SK-N-MC (cell line): ENCODE data around the gene DUSP16.

ENCODE experiments used
- DNase-seq: peaks from one replicate; pipeline ENCODE4 v3.0.0-alpha.2; 2011; ENCODE audit warnings: low read depth, low spot score
- H3K27ac ChIP-seq: fragments of 200-600 bp; sonication (generic); 2 replicates; pipeline ENCODE4 v1.5.1; 2016; ENCODE audit warnings: mixed run types
- H3K36me3 ChIP-seq: fragments of 200-600 bp; sonication (generic); 2 replicates; pipeline ENCODE4 v1.6.1; 2017; ENCODE audit warnings: antibody characterized with exemption, low read length, mixed read lengths; ENCODE audit not compliant: insufficient read depth
- H3K4me3 ChIP-seq: fragments of 200-600 bp; sonication (generic); 2 replicates; pipeline ENCODE4 v1.5.1; 2016
- H3K9ac ChIP-seq: fragments of 200-600 bp; sonication (generic); 2 replicates; pipeline ENCODE4 v1.8.0; 2017; ENCODE audit warnings: mixed run types, mixed read lengths; ENCODE audit not compliant: insufficient read length
- H3K9me3 ChIP-seq: fragments of 200-600 bp; sonication (generic); 2 replicates; pipeline ENCODE4 v1.6.1; 2017; ENCODE audit warnings: low read depth, mild to moderate bottlenecking, antibody characterized with exemption, low read length, moderate library complexity, mixed read lengths
- EZH2 ChIP-seq: fragments of 200-600 bp; sonication (generic); IDR thresholded peaks from one replicate; pipeline ENCODE4 v1.6.1; 2017; ENCODE audit warnings: antibody characterized with exemption
- FOXP2 ChIP-seq: optimal IDR thresholded peaks from 2 replicates; pipeline ENCODE3; 2011; ENCODE audit warnings: mild to moderate bottlenecking, moderate library complexity; ENCODE audit not compliant: insufficient read depth; ENCODE audit errors: extremely low read length, control extremely low read depth
- POLR2AphosphoS5 ChIP-seq: IDR thresholded peaks from 2 replicates; pipeline ENCODE4 v1.6.1; 2012; ENCODE audit warnings: mild to moderate bottlenecking, low read depth, low read length, borderline replicate concordance

DUSP16 gene

DNA sequence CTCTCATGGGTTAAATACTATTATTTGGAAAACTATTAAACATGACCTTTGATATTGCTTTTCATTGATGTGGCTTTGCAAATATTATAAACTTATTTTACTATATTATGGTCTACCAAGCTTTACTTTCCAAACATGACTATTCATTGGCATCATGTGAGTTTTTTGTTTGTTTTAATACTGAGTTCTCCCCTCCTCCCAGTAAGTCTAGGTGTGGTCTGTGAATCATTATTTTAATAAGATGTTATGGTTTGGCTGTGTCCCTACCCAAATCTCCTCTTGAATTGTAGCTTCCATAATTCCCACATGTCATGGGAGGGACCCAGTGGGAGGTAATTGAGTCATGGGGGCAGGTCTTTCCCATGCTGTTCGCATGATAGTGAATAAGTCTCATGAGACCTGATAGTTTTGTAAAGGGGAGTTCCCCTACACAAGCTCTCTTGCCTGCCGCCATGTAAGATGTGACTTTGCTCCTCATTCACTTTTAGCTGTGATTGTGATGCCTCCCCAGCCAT, 125.8 kb downstream of the DUSP16 start:
- no peak for DNase-seq
- TF ChIP-seq FOXP2 (no peak), POLR2AphosphoS5 (no peak), EZH2 (no peak)
- H3K4me3 ChIP-seq = no peak overlapping the region
- H3K9me3 ChIP-seq = no peaks in the 10 kb centered on the region
- H3K27ac ChIP-seq = no peak overlapping the region
- no peak overlapping the region for H3K9ac ChIP-seq
- peaks cover 4% of the 10 kb centered on the region; the same call in 1 of the 2 replicates for H3K36me3 ChIP-seq

DNA sequence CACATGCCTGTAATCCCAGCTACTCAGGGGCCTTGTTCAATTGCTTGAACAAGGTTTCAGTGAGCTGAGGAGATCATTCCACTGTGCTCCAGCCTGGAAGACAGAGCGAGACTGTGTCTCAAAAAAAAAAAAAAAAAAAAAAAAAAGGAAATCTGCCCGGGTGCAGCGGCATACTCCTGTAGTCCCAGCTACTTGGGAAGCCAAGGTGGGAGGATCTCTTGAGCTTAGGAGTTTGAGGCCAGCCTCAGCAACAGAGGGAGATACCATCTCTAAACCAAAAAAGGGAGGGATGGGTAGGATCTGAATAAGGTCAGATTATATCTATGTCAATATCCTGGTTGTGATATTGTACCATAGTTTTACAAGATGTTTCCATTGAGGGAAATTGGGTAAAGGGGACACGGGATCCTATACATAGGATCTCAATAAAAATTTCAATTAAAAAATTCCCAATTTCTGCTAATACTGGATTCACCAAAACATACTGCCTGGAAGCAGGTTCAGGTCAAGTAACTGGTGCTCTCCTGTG, 129.4 kb downstream of the DUSP16 start:
- Histone ChIP-seq H3K36me3 (peaks cover 4% of the 10 kb centered on the region; the same call in 1 of the 2 replicates), H3K9me3 (no peaks in the 10 kb centered on the region), H3K4me3 (no peak overlapping the region), H3K27ac (no peak overlapping the region), H3K9ac (no peak overlapping the region)
- no peak for DNase-seq
- no peak for TF ChIP-seq POLR2AphosphoS5
- TF ChIP-seq EZH2 = no peak
- no peak for TF ChIP-seq FOXP2

DNA sequence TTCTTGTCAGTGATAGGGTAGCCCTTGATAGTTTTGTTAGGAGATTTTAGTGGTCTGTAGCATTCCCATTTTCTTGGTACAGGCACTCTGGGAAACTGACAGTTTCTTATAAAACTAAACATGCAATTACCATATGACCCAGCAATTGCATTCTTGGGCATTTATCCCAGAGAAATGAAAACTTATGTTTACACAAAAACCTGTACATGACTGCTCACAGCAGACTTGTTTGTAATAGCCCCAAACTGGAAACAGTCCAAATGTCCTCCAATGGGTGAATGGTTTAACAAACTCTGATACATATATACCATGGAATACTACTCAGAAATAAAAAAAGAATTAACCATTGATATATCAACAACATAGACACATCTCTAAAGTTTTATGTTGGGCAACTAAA, 130.3 kb downstream of the DUSP16 start:
- Histone ChIP-seq H3K27ac (no peak overlapping the region), H3K9me3 (no peaks in the 10 kb centered on the region), H3K4me3 (no peak overlapping the region), H3K36me3 (peaks cover 4% of the 10 kb centered on the region; the same call in 1 of the 2 replicates), H3K9ac (no peak overlapping the region)
- no peak for DNase-seq
- TF ChIP-seq POLR2AphosphoS5 (no peak), FOXP2 (no peak), EZH2 (no peak)

DNA sequence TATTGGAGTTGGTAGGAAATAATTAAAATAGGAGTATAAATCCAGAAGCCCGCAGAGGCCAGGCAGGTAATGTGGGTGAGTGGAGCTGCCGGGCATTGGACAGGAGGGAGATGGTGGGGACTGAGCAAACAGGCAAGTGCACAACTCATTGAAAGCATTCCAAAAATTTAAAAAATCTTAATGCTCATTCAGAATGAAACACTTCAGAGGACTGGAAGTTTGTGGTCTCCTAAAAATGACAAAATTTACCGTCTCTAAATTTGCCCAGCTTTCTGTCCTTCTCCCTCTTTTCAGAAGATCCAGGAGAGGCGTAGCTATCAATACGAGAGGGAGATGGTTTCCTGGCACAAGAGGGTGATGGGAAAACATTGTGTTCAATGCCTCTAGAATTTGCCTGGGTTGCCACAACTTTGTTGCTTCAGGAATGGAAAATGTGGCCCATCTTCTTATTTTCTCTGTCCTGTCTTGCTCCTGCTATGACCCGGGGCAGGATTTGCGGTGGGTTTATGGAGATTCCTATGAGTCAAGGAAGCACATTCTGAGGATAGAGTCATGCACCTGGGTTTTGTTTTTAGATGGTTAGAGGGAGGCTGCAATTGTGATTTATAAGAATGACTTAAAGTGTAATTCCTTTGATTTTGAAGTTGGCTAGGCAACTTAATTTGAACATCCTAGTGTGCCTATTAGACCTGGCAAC, 133.6 kb downstream of the DUSP16 start:
- no peak overlapping the region for H3K27ac ChIP-seq

DNA sequence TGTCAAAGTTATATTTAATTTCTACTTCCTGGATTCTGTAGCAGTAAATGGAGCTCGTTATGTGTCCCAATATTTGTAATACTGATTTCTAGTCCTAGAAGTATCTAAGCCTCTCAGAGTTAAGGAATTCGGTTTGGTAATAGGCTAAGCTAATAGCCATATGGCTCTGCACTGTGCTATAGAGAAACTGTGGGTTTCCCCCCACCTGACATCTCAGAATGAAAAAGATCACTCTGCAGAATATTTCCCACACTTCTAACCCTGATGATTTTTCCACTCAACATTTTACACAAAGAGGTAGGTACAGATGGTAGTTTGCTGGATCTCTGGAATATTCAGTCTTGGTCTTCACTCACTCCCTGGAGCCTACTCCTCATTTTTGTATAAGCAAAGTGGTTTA, 134.6 kb downstream of the DUSP16 start:
- Histone ChIP-seq H3K27ac (no peak overlapping the region), H3K9me3 (no peaks in the 10 kb centered on the region; the same call in 1 of the 2 replicates), H3K9ac (no peak overlapping the region), H3K36me3 (no peaks in the 10 kb centered on the region), H3K4me3 (no peak overlapping the region)
- DNase-seq = no peak
- no peak for TF ChIP-seq EZH2
- no peak for TF ChIP-seq POLR2AphosphoS5
- TF ChIP-seq FOXP2 = no peak

More for the DNA sequence above, 133.6 kb downstream of the DUSP16 start:
- Histone ChIP-seq H3K9me3 (no peaks in the 10 kb centered on the region), H3K9ac (no peak overlapping the region), H3K36me3 (no peaks in the 10 kb centered on the region), H3K4me3 (no peak overlapping the region)
- TF ChIP-seq EZH2 (no peak), POLR2AphosphoS5 (no peak), FOXP2 (no peak)
- no peak for DNase-seq

DNA sequence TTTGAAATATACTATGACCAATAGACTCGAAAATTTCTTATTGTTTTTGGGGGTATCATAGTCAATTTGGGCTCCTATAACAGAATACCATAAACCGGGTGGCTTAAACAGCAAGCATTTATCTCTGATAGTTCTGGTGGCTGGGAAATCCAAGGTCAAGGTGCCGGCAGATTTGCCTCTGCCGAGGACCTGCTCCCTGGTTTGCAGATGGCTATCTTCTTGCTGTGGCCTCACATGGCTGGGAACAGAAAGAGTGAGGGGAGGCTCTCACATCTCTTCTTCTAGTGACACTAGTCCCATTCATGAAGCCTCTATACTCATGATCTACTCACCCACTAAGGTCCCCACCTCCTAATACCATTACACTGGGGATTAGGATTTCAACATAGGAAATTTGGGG, 135.1 kb downstream of the DUSP16 start:
- no peaks in the 10 kb centered on the region for H3K36me3 ChIP-seq
- no peaks in the 10 kb centered on the region; the same call in 1 of the 2 replicates for H3K9me3 ChIP-seq
- H3K27ac ChIP-seq = no peak overlapping the region
- H3K4me3 ChIP-seq = no peak overlapping the region
- no peak overlapping the region for H3K9ac ChIP-seq
- no peak for DNase-seq
- TF ChIP-seq FOXP2 (no peak), EZH2 (no peak), POLR2AphosphoS5 (no peak)

DNA sequence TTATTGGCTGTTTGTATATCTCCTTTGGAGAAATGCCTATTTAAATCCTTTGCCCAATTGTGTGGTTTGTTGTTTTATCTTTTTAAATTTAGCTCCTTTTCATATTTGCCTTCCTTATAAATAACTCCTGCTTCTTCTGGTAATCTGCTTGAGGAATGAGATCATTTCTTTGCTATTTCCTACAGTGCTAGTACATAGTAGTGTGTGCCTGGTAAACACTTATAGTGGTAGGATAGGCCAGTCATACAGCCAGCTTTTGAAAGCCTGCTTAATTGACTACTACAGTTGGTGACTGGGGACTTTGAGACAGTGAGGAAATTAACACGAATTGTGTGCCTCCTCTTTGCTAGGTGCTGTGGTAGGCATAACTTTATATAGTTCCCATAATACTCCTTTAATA, 137.0 kb downstream of the DUSP16 start:
- Histone ChIP-seq H3K4me3 (no peak overlapping the region), H3K9ac (no peak overlapping the region), H3K36me3 (no peaks in the 10 kb centered on the region), H3K9me3 (no peaks in the 10 kb centered on the region; the same call in 1 of the 2 replicates), H3K27ac (no peak overlapping the region)
- DNase-seq = no peak
- TF ChIP-seq EZH2 (no peak), FOXP2 (no peak), POLR2AphosphoS5 (no peak)

DNA sequence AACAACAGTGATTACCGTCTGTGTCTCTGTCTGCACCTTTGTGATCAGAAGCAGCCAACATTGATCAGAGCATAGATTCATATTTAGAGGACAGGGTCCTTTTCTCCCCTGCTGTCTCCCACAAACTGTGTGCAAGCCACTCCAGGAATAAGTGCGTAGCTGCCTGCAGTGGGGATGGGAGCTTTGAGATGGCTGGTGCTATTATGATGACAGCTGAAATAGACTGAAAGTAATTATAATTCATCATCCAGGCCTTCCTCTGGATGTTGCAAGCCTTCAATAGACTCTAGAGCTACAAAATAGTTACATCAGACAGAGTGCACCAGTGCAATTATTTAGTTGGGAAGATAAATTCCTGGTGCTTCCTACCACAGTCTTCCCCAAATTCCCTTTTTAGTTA, 137.7 kb downstream of the DUSP16 start:
- H3K9ac ChIP-seq = no peak overlapping the region
- no peaks in the 10 kb centered on the region; the same call in 1 of the 2 replicates for H3K9me3 ChIP-seq
- H3K36me3 ChIP-seq = no peaks in the 10 kb centered on the region
- DNase-seq = no peak
- TF ChIP-seq FOXP2 = no peak
- TF ChIP-seq EZH2 = no peak
- no peak for TF ChIP-seq POLR2AphosphoS5
- no peak overlapping the region for H3K4me3 ChIP-seq
- no peak overlapping the region for H3K27ac ChIP-seq
